Mucosa of descending colon (tissue), 3 donors: ENCODE results near the gene HDAC4. TPM values are rescaled to one million over a fixed set of nuclear protein-coding genes. Genes with fewer than 3 reads are reported as not detected.

ENCODE experiments used
- ATAC-seq: fragments of 200-7000 bp; cut with Tn5 transposase; one replicate; pipeline ENCODE4 v1.9.1; 2020; ENCODE audit warnings: mild to moderate bottlenecking, moderate library complexity
- DNase-seq, 3 donors: peaks; one replicate each; pipeline ENCODE4 v3.0.0-alpha.2; 2020
- H3K36me3 ChIP-seq: fragments of 200-600 bp; one replicate; pipeline ENCODE4 v1.8.0; 2021; ENCODE audit warnings: low read depth, mild to moderate bottlenecking
- H3K4me1 ChIP-seq: fragments of 200-600 bp; one replicate; pipeline ENCODE4 v1.8.0; 2021; ENCODE audit warnings: low read depth, mild to moderate bottlenecking
- H3K4me3 ChIP-seq: fragments of 200-600 bp; one replicate; pipeline ENCODE4 v1.8.0; 2021; ENCODE audit warnings: mild to moderate bottlenecking
- H3K9me3 ChIP-seq: fragments of 200-600 bp; one replicate; pipeline ENCODE4 v1.8.0; 2021; ENCODE audit warnings: mild to moderate bottlenecking
- intact Hi-C, 2 donors: fragments of 100-400 bp; cut with DNase I in 1 of 2; cut with micrococcal nuclease in 1 of 2; formaldehyde crosslinking; loops; one replicate each; pipeline versions ENCODE4 v1.11.0 to v1.11.1; 2022; cut with DNase I, micrococcal nuclease
- total RNA-seq, 3 donors: library from RNA; stranded (reverse); fragmentation: NEBNext Ultra II Directional in 2 of 3; extraction: Animal tissue kit (Norgen Biotek cat#: 25700) in 2 of 3; gene quantifications; one replicate each; pipeline versions ENCODE4 v1.2.1 to v1.2.4, GENCODE V29; 2021 to 2023
- TF ChIP-seq, protein P1 (sequence below): fragments of 200-600 bp; IDR thresholded peaks from one replicate; pipeline ENCODE4 v1.8.0; 2022; ENCODE audit warnings: antibody characterized with exemption, mild to moderate bottlenecking
- donor health status: DM: no; HTN: no; CAD: no; lungs with moderate emphysema.
- donor health status: DM: no; HTN: no; CAD: no.
- donor health status: DM: no; HTN: yes; CAD: no.

The HDAC4 gene
- total RNA-seq, 3 donors from 2014 or later: 41.4 to 147 (median 44.0) TPM

DNA sequence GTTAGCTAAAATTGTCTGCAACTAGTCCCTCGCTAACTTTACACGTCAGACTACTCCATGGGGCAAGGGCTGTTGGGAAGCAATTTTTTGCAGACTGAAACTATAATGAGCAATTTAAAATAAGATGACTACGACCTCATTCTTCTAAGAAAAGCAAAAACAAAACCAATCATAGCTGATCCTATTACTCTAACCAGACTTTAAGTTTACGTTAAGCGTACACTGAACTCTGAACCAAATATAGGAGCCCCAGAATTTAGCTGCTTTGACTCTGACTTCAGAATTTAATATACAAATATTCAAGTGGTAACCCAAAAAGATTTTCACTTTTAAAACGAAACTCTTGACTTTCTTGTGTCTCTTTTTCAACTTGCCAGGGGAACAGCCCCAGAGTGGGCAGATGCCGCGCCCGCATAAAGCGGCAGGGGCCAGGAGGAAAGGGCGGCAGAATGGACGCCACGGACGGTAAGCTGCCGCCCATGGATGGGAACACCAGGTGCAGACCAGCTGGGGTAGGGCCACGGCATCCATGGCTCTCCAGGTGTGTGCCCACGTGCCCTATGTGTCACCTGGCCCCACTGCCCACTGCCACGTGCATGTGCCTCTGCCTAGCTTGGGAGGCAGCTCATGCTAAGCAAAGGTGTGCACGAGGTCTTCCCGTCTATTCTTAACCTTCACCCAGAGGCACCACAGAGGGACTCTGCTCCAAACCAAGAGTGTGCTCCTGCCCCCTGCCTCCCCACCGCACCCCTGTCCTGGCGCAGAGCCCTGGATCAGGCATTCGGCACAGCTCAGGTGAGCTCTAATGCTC lies 217.6 kb downstream of the HDAC4 start:
- intact Hi-C loops: no loop called here
- no peak overlapping the region for H3K4me3 ChIP-seq
- H3K9me3 ChIP-seq: no peaks in the 10 kb centered on the region
- TF ChIP-seq, protein P1, sequence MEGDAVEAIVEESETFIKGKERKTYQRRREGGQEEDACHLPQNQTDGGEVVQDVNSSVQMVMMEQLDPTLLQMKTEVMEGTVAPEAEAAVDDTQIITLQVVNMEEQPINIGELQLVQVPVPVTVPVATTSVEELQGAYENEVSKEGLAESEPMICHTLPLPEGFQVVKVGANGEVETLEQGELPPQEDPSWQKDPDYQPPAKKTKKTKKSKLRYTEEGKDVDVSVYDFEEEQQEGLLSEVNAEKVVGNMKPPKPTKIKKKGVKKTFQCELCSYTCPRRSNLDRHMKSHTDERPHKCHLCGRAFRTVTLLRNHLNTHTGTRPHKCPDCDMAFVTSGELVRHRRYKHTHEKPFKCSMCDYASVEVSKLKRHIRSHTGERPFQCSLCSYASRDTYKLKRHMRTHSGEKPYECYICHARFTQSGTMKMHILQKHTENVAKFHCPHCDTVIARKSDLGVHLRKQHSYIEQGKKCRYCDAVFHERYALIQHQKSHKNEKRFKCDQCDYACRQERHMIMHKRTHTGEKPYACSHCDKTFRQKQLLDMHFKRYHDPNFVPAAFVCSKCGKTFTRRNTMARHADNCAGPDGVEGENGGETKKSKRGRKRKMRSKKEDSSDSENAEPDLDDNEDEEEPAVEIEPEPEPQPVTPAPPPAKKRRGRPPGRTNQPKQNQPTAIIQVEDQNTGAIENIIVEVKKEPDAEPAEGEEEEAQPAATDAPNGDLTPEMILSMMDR: no peak
- no peaks in the 10 kb centered on the region for H3K36me3 ChIP-seq
- no peak for ATAC-seq
- DNase-seq: peak in 2 of 3 donors; percentile 10 to 39
- no peaks in the 10 kb centered on the region for H3K4me1 ChIP-seq

DNA sequence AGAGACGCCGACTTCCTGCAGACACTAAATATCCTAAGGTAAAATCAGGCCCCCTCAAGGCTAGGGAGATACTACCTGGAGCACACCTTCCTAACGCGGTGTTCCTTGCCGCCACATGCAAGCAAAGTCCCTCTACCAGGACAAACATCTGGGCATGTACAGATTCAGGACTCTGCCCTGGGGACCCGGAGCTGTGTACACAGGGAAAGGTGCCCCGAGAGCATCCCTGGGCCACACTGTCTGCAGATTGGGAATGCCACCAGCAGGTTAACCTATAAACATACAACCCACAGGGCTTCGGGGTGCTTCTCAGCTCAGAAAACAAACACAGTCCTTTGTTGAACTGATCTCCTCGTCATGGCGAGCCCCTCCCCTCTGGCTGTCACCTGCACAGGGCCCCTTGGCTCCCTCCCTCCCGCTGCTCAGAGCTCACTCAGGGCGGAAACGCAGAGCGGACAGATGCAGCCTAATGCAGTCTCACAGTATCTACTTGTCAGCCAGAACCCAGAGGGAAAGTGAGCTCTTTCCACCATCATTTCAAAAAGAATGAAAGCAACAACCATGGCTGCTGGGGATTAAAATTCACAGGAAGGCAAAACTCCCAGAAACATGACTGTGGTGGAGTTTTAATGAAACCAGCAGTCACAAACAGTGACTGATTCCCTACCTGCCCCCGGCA lies 218.8 kb downstream of the HDAC4 start:
- DNase-seq: peak in 1 of 3 donors; percentile 4
- intact Hi-C loops: no loop called here
- H3K9me3 ChIP-seq: no peaks in the 10 kb centered on the region
- H3K4me1 ChIP-seq: no peaks in the 10 kb centered on the region
- TF ChIP-seq, protein P1: no peak
- no peak overlapping the region for H3K4me3 ChIP-seq
- no peak for ATAC-seq
- H3K36me3 ChIP-seq: no peaks in the 10 kb centered on the region

GRCh38 chr2:239181074-239181902 lies 219.5 kb downstream of the HDAC4 start:
- no peaks in the 10 kb centered on the region for H3K4me1 ChIP-seq
- no peaks in the 10 kb centered on the region for H3K9me3 ChIP-seq
- no peak overlapping the region for H3K4me3 ChIP-seq
- no peaks in the 10 kb centered on the region for H3K36me3 ChIP-seq
- no peak for ATAC-seq
- peak in 1 of 3 donors; percentile 11 for DNase-seq
- TF ChIP-seq, protein P1: no peak
- intact Hi-C loops: no loop called here

- H3K36me3 ChIP-seq: no peaks in the 10 kb centered on the region
- ATAC-seq (no peak), DNase-seq (peak in 1 of 3 donors; percentile 38)
- TF ChIP-seq, protein P1: no peak
- H3K4me3 ChIP-seq: no peak overlapping the region
- no peaks in the 10 kb centered on the region for H3K4me1 ChIP-seq
- intact Hi-C loops: no loop called here
- no peaks in the 10 kb centered on the region for H3K9me3 ChIP-seq
Observed at GRCh38 chr2:239180526-239181073, 220.2 kb downstream of the HDAC4 start.

- H3K36me3 ChIP-seq: no peaks in the 10 kb centered on the region
- TF ChIP-seq, protein P1: no peak
- no peak overlapping the region for H3K4me3 ChIP-seq
- DNase-seq (peak in 2 of 3 donors; percentile 7 to 32), ATAC-seq (no peak)
- no peaks in the 10 kb centered on the region for H3K4me1 ChIP-seq
- intact Hi-C loops: no loop called here
- no peaks in the 10 kb centered on the region for H3K9me3 ChIP-seq
Observed at GRCh38 chr2:239179851-239180371, 220.9 kb downstream of the HDAC4 start.
